AG20443 (cell line): ENCODE data around the gene NOP14.
"Not testable (repeated sequence)": the region's sequence is repeated elsewhere in the genome, so short reads cannot be mapped to it uniquely, and the experiment has no call there.

ENCODE experiments used
- DNase-seq: peaks from one replicate; pipeline ENCODE4 v3.0.0; 2012; ENCODE audit warnings: low spot score, mixed read lengths

The NOP14 gene

GRCh38 chr4:2963175-2963965 lies at the start of gene NOP14, which contains the start of gene GRK4:
NOP14 (minus strand) TSS chr4:2963406; CDS start chr4:2963319, 87 bp downstream.
GRK4 (plus strand) TSS chr4:2963571; CDS start chr4:2964071, 500 bp downstream.
- DNase-seq, result peak; percentile 99

GRCh38 chr4:3011456-3012220 lies 48.4 kb upstream of the NOP14 start:
- no peak for DNase-seq

- peak; percentile 69 for DNase-seq
Observed at GRCh38 chr4:3010998-3011397, 47.8 kb upstream of the NOP14 start.

GRCh38 chr4:3010577-3010976 lies 47.4 kb upstream of the NOP14 start:
- no peak for DNase-seq

- DNase-seq, result peak; percentile 66
Observed at GRCh38 chr4:3009422-3009821, 46.2 kb upstream of the NOP14 start.

- DNase-seq, result no peak
Observed at GRCh38 chr4:3007724-3008123, 44.5 kb upstream of the NOP14 start.

GRCh38 chr4:2996415-2996814 lies 33.2 kb upstream of the NOP14 start:
- DNase-seq, result no peak

GRCh38 chr4:2995546-2996265 lies 32.5 kb upstream of the NOP14 start:
- DNase-seq, result no peak

GRCh38 chr4:2994917-2995316 lies 31.7 kb upstream of the NOP14 start:
- DNase-seq, result no peak

- DNase-seq, result no peak
Observed at GRCh38 chr4:2991243-2991642, 28.0 kb upstream of the NOP14 start.

GRCh38 chr4:2983715-2984114 lies 20.5 kb upstream of the NOP14 start:
- not testable (repeated sequence) for DNase-seq

GRCh38 chr4:2982012-2982411 lies 18.8 kb upstream of the NOP14 start:
- DNase-seq, result no peak

GRCh38 chr4:2981256-2981819 lies 18.1 kb upstream of the NOP14 start:
- no peak for DNase-seq

GRCh38 chr4:2977211-2978088 lies 14.2 kb upstream of the NOP14 start:
- peak; percentile 48 for DNase-seq

GRCh38 chr4:2971275-2971674 lies 8.1 kb upstream of the NOP14 start:
- DNase-seq, result no peak

- no peak for DNase-seq
Observed at GRCh38 chr4:2968381-2968780, 5.2 kb upstream of the NOP14 start.

GRCh38 chr4:2965262-2965661 lies 2.1 kb upstream of the NOP14 start:
- no peak for DNase-seq

GRCh38 chr4:2964706-2965258 lies 1.6 kb upstream of the NOP14 start:
- no peak for DNase-seq

- DNase-seq, result peak; percentile 87
Observed at GRCh38 chr4:2963966-2964471, 813 bp upstream of the NOP14 start.

GRCh38 chr4:2962614-2963174 lies 512 bp downstream of the NOP14 start:
- DNase-seq, result peak; percentile 55
